NCI-H446 treated with DMSO at 0.1 percent for 48 hours (cell line): ENCODE measurements around the gene CUZD1.

Source experiments
- DNase-seq: peaks from one replicate; lab custom pipeline; 2025; lab: John Stamatoyannopoulos, UW

Gene CUZD1

GRCh38 chr10:122855745-122856144, 10.1 kb upstream of the CUZD1 start:
- DNase-seq: no peak

GRCh38 chr10:122854648-122855047, 9.0 kb upstream of the CUZD1 start:
- no peak for DNase-seq

- no peak for DNase-seq
These were observed 8.1 kb upstream of the CUZD1 start for GRCh38 chr10:122853665-122854313.

- no peak for DNase-seq
These were observed 6.6 kb upstream of the CUZD1 start for GRCh38 chr10:122852261-122852660.

GRCh38 chr10:122850705-122851640, 5.3 kb upstream of the CUZD1 start:
- DNase-seq: no peak

- no peak for DNase-seq
These were observed 4.4 kb upstream of the CUZD1 start for GRCh38 chr10:122849900-122850605.

GRCh38 chr10:122849090-122849489, 3.4 kb upstream of the CUZD1 start:
- DNase-seq: no peak

- no peak for DNase-seq
These were observed 2.3 kb upstream of the CUZD1 start for GRCh38 chr10:122847782-122848604.

- DNase-seq: no peak
These were observed 1.5 kb downstream of the CUZD1 start for GRCh38 chr10:122844146-122844545.

- no peak for DNase-seq
These were observed 4.1 kb downstream of the CUZD1 start for GRCh38 chr10:122841569-122841968.

- no peak for DNase-seq
These were observed 6.2 kb downstream of the CUZD1 start for GRCh38 chr10:122839505-122839904.

GRCh38 chr10:122838880-122839279, 6.8 kb downstream of the CUZD1 start:
- no peak for DNase-seq

- DNase-seq: no peak
These were observed 9.7 kb downstream of the CUZD1 start for GRCh38 chr10:122835908-122836307.

GRCh38 chr10:122830965-122831353, 14.7 kb downstream of the CUZD1 start:
- no peak for DNase-seq

- no peak for DNase-seq
These were observed 15.2 kb downstream of the CUZD1 start for GRCh38 chr10:122830273-122830964.

GRCh38 chr10:122829454-122829853, 16.2 kb downstream of the CUZD1 start:
- DNase-seq: no peak

GRCh38 chr10:122828716-122829255, 16.9 kb downstream of the CUZD1 start:
- DNase-seq: no peak

GRCh38 chr10:122827302-122827701, 18.4 kb downstream of the CUZD1 start:
- DNase-seq: no peak

- DNase-seq: no peak
These were observed 22.5 kb downstream of the CUZD1 start for GRCh38 chr10:122822973-122823690.

GRCh38 chr10:122821808-122822207, 23.8 kb downstream of the CUZD1 start:
- no peak for DNase-seq
